GM12801 (cell line): ENCODE results near the gene CFD.

Experiments used
- TF ChIP-seq, protein P1 (sequence below): IDR thresholded peaks from one replicate; pipeline ENCODE4 v1.5.1; 2011; ENCODE audit warnings: control low read depth; ENCODE audit not compliant: insufficient read length; ENCODE audit errors: extremely low read depth

The CFD gene

DNA sequence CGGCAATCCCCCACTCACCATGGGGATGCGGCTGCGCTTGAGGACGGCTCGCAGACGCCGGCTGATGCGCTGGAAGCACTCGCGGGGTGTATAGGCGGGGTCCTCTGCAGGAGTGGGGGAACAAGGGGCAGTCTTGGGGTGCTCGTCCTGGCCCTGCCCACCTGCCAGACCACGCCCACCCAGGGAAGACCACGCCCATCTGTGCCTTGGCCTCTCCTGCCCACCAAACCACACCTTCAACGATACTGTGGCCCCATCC lies 40.5 kb downstream of the CFD start:
- TF ChIP-seq, protein P1, sequence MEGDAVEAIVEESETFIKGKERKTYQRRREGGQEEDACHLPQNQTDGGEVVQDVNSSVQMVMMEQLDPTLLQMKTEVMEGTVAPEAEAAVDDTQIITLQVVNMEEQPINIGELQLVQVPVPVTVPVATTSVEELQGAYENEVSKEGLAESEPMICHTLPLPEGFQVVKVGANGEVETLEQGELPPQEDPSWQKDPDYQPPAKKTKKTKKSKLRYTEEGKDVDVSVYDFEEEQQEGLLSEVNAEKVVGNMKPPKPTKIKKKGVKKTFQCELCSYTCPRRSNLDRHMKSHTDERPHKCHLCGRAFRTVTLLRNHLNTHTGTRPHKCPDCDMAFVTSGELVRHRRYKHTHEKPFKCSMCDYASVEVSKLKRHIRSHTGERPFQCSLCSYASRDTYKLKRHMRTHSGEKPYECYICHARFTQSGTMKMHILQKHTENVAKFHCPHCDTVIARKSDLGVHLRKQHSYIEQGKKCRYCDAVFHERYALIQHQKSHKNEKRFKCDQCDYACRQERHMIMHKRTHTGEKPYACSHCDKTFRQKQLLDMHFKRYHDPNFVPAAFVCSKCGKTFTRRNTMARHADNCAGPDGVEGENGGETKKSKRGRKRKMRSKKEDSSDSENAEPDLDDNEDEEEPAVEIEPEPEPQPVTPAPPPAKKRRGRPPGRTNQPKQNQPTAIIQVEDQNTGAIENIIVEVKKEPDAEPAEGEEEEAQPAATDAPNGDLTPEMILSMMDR, result no peak

DNA sequence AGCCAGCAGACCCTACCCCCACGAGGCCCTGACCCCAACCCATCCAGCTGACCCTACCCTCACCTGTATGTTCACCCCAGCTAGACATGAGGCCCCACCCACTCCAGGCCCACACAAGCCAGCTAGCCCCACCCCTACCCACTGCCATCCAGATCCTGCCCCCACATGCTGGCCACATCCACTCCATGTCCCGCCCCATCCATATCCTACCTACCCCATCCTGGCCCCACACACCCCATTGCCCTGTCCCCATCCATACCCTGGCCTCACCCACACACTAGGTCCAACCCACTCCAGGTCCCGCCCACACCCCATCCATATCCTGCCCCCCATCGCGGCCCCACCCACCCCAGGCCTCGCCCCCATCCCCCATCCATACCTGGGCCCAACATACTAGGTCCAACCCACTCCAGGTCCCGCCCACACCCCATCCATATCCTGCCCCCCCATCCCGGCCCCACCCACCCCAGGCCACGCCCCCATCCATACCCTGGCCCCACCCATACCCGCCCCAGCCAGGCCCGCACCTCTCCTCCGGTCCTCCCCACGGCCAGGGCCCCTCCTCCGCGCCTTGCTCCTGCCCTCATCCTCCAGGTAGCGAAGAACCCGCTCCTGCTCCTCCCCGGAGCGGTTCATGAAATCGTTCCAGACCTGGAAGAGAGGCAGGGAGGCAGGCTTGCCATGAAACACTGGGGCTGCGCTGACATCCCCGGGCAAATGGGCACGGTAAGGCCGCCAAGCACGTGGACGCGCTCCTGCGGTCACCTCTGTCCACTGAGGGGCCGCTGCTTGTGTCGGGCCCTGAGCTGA lies 41.0 kb downstream of the CFD start:
- TF ChIP-seq, protein P1, result no peak

DNA sequence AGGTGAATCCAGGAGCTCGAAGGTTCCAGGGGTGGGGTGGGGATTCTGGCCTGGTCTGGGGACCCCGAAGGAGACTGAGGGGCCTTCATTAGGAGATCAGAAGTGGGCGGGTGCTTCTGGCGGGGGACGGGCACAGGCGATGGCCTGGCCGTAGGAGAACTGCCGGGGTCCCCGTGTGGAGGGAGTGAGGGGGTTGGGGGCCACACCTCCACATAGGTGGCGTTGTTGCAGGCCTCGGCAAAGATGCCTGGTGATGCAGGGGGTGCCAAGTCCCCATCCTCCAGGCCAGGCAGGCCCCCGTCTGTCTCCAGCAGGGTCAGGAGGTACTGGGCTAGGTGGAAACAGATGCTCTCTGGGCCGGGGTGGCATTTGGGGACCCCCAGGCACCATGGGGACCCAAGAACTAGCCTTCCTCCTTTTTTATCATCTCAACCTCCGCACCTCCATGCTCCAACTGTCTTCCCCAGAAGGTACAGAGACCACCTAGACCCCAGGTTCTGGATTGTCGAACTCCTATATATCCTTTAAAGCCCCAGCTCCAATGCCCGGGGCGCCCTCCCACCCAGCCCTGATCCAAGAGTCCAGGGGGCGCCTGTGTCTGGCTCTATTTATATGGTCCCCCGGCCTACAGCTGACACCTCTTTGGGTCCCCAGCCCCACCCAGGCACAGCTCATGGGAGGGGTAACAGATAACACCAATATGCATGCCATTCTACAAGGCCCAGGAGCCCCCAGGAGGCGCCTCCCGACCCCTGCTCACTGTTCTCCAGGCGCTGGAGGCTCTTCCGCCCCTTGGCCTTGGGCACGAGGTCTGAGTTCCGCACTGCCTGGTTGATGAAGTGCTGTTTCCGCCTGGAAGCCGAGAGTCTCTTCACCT lies 42.0 kb downstream of the CFD start:
- TF ChIP-seq, protein P1, result no peak

DNA sequence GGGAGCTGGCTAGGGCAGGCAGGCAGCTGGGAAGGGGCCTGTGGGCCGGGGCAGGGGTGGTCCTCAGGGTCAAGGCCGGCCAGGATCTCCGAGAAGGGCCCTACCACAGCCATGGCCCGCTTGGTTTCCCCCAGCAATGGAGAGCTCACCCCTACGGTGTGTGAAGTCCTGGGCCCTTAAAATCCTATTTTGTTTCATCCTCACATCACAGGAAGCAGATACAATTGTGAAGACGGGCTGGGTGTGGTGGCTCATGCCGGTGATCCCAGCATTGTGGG lies 42.6 kb downstream of the CFD start:
- TF ChIP-seq, protein P1, result no peak

DNA sequence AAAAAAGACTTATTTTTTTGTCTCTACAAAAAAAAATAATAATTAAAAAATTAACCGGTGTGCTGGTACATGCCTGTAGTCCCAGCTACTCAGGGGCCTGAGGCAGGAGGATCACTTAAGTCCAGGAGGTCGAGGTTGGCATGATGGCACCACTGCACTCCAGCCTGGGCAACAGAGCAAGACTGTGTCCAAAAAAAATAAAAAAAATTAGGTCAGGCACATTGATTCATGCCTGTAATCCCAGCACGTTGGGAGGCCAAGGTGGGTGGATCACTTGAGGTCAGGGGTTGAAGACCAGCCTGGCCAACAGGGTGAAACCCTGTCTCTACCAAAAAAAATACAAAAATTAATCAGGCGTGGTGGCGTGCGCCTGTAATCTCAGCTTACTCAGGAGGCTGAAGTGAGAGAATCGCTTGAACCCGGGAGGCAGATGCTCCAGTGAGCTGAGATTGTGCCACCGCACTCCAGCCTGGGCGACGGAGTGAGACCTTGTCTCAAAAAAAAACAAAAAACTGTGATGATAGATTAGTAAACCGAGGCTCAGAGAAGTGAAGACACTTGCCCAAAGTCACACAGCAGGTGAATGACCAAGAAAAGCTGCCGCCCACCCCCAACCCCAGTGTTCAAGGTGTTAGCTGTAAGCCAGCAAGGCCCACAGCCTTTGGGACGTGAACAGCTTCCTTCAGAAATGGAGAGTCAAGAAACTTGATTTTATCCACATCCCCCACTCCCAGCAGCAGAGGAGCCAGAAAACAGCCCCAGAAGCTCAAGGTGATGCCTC lies 43.2 kb downstream of the CFD start:
- TF ChIP-seq, protein P1, result no peak

DNA sequence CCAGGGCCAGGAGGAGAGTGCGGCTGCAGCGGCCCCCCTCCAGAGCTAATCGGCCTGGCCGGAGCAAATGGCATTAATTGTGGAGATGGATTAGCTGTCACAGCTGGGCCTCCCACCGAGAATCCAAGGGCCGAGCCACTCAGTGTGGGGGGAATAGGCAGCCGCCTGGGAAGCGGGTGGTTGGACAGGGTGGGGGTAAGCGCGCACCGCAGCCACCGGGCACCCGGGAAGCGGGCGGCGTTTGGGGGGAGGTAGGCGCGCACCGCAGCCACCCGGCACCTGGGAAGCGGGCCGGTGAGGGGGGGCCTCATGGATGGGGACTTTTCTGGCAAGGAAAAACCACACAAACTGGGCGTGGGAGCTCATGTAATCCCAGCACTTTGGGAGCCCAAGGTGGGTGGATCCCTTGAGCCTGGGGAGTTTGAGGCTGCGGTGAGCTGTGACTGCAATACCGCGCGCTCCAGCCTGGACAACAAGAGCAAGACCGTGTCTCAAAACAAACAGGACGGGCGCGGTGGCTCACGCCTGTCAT lies 43.9 kb downstream of the CFD start:
- TF ChIP-seq, protein P1, result no peak

DNA sequence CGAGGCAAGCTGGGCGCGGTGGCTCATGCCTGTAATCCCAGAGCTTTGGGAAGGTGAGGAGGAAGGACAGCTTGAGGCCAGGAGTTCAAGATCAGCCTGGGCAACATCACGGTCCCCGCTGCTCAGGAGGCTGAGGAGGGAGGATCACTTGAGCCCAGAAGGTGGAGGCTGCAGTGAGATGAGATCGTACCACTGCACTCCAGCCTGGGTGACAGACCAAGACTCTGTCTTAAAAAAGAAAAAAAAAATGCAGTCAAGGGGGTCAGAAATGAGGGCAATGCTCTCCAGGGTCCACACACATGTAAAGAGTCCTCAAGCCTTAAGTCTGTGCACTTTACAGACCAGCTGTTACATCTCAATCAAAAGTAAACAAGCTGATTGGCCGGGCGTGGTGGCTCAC lies 45.1 kb downstream of the CFD start:
- TF ChIP-seq, protein P1, result no peak
